GM19463 (cell line): ENCODE measurements around the gene TGFBR2.
A peak's percentile ranks its signal among the peaks of the same experiment; 100 is the strongest.

Source experiments
- ATAC-seq: cut with Tn5 transposase; IDR thresholded peaks from one replicate; pipeline ENCODE4 v1.9.1; 2021; ENCODE audit warnings: mild to moderate bottlenecking, moderate library complexity; ENCODE audit not compliant: unreplicated experiment

Gene TGFBR2

DNA sequence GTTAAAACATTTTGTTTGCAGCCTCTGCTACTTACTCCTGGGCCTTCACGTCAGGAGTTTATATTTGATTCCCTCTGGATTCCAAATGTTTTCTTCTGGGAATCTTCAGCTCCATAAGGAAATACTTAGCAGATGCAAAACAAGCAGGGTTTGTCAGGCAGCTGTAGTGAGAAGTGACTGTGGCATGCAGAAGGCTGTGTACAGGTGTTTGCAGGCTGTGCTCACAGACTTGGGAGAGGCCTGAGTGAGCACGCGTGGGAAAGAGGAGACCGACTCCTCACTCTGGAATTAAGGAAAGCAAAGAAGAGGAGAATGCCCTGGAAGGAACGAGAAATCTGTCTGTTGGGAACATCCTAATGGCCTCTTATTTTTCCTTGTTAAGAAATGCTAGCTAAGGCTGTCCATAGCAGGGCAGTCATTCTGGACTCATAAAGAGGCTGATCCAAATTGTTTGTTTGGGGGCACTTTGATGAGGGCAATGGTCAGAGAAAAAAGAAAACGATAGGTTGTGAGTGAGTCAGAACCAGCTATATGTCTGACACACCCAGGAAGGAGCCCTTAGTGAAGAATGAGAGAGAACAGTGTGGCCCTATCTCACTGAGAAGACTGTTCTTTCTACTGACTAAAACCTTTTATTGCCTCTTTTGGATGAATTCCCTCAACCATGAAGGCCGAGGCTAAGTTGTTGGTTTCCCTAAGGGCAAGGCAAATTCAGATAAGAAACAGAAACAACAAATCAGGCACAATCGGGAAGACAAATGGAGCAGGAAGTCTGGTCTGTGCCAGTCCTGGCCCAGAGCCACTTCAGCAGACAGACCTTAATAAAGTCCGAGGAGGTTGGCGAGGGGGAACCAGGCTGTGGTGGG lies 82.6 kb downstream of the TGFBR2 start:
- no peak for ATAC-seq

DNA sequence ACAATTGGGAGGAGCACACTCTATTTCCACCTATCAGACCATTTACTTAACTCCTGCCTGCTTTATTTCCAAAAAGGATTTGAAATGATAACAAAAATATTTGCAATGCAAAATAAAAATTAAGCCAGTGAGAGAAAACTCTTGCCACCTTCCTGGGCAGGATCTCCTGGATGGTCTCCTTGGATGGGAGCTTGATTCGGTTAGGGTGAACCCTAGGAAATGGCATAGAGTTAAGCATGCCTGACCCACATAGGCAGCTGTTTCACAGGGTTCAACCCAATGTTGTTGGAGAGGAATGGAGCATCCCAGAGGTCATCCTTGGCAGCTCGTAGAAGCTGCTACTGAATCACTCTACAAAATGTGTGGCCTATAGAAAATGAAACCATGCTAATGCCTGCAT lies 83.8 kb downstream of the TGFBR2 start:
- no peak for ATAC-seq

DNA sequence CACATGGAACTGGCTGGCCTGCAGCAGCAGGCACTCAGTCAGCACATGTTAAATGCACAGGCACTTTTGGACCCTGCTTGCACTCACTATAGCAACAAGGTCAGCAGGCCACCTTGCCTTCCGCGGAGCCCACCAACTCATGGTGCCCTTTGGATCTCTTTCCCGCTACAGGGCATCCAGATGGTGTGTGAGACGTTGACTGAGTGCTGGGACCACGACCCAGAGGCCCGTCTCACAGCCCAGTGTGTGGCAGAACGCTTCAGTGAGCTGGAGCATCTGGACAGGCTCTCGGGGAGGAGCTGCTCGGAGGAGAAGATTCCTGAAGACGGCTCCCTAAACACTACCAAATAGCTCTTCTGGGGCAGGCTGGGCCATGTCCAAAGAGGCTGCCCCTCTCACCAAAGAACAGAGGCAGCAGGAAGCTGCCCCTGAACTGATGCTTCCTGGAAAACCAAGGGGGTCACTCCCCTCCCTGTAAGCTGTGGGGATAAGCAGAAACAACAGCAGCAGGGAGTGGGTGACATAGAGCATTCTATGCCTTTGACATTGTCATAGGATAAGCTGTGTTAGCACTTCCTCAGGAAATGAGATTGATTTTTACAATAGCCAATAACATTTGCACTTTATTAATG lies 85.0 kb downstream of the TGFBR2 start:
- no peak for ATAC-seq

DNA sequence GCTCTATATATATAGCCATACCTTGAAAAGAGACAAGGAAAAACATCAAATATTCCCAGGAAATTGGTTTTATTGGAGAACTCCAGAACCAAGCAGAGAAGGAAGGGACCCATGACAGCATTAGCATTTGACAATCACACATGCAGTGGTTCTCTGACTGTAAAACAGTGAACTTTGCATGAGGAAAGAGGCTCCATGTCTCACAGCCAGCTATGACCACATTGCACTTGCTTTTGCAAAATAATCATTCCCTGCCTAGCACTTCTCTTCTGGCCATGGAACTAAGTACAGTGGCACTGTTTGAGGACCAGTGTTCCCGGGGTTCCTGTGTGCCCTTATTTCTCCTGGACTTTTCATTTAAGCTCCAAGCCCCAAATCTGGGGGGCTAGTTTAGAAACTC lies 85.5 kb downstream of the TGFBR2 start:
- no peak for ATAC-seq

DNA sequence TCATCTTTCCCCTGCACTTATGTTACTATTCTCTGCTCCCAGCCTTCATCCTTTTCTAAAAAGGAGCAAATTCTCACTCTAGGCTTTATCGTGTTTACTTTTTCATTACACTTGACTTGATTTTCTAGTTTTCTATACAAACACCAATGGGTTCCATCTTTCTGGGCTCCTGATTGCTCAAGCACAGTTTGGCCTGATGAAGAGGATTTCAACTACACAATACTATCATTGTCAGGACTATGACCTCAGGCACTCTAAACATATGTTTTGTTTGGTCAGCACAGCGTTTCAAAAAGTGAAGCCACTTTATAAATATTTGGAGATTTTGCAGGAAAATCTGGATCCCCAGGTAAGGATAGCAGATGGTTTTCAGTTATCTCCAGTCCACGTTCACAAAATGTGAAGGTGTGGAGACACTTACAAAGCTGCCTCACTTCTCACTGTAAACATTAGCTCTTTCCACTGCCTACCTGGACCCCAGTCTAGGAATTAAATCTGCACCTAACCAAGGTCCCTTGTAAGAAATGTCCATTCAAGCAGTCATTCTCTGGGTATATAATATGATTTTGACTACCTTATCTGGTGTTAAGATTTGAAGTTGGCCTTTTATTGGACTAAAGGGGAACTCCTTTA lies 86.2 kb downstream of the TGFBR2 start:
- no peak for ATAC-seq

DNA sequence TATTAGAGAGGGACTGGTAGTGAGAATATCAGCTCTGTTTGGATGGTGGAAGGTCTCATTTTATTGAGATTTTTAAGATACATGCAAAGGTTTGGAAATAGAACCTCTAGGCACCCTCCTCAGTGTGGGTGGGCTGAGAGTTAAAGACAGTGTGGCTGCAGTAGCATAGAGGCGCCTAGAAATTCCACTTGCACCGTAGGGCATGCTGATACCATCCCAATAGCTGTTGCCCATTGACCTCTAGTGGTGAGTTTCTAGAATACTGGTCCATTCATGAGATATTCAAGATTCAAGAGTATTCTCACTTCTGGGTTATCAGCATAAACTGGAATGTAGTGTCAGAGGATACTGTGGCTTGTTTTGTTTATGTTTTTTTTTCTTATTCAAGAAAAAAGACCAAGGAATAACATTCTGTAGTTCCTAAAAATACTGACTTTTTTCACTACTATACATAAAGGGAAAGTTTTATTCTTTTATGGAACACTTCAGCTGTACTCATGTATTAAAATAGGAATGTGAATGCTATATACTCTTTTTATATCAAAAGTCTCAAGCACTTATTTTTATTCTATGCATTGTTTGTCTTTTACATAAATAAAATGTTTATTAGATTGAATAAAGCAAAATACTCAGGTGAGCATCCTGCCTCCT lies 87.2 kb downstream of the TGFBR2 start:
- ATAC-seq: peak; percentile 90

DNA sequence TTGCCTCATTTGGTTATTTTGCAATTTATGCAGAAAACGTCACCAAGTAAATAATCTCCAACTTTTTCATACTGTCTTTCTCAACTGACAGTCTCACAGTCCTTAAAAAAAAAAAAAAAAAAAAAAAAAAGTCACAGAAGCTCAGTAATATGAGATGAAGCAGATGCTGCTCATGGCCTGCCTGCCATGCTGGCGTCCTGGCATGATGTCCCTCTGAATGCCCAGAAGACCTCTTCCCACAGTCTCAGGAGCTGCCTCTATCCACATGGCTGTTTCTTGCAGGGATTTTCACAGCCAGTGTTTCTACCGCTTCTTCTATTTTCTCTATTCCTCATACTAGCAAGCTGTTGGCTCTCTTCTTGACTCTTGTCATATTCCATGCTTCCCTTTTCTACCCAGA lies 87.7 kb downstream of the TGFBR2 start:
- ATAC-seq: no peak

DNA sequence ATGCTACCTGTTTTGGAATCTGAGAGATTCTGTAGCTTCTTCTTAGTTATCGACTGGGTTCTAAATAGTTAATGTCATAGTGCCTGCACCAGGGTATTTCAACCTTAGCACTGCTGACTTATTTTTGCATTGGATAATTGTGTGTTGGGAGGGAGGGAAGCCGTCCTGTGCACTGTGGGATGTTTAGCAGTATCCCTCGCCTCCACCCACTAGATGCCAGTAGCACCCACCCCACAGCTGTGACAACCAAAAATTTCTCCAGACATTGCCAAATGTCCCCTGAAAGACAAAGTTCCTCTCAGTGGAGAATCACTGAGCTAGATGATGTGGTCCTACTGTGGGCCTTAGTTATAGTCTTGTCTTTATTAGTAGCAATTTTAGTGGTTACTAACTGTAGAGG lies 88.3 kb downstream of the TGFBR2 start:
- no peak for ATAC-seq

DNA sequence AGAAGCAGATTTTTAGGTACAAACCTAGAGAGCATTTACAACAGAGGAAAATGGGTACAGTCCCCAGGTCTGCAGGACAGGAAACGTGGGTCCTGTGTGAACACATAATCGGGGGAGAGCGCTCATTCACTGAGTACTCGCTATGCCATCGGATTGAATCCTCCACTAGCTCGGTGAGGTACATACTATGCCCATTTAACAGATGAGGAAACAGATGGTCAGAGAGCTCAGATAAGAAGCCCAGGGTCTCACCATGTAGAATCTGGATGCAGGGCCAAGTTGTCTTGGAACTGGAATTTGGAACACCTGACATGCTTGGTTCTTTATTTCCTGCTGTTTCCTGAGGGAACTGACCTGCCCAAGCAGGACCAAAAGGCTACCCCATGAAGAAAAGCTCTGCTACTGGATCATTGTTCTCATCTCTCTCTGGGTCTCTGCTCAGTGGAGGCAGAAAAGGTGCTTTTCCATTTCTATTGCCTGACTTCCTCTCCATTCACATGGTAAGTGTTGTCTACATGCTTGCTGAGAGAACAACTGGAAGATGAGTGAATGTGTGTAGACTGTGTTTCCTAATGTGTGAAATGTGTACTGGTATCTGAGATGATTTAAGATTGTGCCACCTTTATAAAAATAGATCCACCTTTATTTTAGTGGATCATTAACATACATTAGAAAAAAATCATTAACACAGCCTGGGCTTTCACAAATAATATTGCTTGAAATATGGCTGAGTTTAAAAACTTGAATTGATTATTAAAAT lies 89.1 kb downstream of the TGFBR2 start:
- no peak for ATAC-seq

DNA sequence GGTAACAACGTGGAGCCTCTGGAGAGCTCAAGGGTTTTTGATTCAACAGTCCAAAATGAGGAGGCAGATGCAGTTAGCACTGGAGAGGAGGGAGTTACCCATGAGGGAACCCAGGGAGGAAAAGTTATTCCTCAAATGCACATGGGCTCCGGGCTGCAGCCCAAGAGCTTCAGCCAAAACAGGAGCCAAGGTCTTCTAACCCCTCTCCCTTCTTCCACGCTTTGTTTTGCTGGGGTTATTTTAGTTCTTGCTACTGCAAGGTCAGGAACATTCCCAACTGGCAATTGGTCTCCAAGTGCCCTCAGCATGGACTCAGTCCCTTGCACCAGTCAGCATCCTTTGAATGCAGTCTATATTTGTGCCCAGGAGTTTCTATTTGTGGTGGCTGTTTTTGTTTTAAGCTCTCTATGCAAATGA lies 90.0 kb downstream of the TGFBR2 start:
- ATAC-seq: no peak

DNA sequence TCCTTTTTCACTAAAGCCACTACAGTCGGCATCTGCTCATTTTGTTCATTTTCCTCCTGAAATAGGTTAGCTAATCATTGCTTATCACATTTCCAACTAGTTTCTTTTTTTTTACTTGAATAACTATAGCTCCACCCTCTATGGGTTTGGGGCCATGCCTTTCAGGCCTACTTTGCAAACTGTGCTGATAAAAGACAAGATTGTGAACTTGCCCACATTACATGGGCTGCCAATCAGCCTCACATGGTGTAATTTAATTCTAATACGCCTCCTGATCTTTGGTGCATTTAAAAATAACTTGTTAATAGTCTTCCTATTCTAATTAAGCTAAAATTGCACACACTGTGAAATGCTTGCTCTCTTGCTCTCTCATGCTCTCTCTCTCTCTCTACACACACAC lies 90.5 kb downstream of the TGFBR2 start:
- no peak for ATAC-seq

DNA sequence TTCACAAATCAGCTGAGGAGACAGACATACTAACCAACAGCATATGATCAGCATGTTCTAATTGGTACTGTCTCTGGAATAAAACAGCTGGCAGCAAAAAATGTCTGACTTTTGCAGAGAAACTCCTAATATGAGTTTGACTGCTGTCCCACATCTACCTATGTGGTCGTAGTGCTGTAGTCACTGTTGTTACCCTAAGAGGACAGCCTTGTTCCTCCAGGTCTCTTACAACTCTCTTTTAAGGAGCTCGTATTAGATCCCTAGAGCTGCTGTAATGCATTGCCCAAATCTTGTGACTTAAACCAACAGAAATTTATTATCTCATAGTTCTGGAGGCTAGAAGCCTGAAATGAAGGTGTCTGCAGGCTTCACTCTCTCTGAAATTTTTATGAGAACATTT lies 92.1 kb downstream of the TGFBR2 start:
- no peak for ATAC-seq

DNA sequence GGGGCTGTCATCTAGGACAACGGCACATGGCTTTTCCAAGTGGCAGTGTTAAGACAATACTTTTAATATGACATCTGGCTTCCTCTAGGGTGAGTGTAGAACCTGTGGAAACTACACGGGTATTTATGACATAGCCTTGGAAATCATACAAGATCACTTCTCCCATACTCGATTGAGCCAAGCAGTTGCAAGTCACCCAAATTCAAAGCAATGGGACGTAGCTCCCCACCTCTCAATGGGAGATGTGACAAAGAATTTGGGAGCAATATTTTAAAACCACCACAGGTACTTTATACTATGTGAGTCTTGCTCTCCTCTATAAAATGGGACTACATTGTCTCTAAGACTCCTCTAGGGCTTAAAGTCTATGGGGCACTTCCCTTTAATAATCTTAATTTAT lies 93.5 kb downstream of the TGFBR2 start:
- no peak for ATAC-seq

DNA sequence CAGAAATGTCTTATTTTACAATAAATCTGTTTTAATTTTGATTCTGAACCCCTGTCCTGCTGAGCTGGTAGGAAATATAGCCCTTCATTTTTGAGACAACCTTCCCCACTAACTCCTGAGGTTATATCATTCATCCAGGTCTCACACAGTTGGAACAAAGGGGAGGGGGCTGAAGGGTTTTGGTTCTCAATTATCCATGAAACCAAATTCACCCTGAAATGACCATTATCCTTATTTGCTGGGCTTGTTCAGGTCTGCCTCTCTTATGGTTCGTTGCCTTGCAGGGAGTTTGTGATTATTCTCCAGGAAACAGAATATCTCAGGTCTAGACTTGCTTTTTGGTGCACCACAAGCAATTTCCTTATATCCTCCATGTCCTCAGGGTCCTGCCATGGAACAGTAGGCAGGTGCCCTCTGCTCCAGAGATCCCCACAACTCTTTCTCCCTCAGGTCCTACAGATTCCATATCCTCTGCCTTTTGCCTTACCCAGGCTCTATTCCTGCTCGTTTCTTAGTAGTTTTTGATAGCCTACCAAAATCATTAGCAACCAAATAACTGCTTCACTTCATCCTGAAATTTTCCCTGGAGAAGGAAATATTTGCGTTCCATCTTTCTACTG lies 94.4 kb downstream of the TGFBR2 start:
- ATAC-seq: no peak

DNA sequence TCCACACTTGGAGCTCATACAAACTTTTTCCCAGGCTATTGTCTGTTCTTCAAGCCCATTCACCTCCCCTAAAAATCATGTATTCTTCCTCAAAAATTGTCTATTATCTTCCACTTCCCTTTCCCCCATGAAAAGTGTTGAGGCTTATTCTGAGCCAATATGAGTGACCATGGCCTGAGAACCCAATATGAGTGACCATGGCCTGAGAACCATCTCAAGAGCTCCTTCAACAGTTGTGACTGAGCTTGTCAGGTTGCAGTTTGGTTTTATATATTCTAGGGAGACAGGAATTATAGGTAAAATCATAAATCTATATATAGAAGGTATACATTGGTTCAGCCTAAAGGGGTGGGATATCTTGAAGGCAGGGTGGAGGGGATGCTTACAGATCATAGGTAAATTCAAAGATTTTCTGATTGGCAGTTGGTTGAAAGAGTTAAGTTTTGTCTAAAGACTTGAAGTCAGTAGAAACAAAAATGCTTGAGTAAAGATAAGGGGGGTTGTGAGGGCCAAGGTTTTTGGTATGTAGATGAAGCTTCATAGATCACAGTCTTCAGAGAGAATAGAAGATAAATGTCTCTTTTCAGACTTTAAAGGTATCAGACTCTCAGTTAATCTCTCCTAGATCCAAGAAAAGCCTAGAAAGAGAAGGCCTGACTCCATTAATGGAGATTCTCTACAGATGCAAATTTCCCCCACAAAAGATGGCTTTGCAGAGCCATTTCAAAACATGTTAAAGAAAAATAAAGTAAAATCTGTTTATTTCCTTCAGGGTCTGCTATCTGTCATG lies 95.8 kb downstream of the TGFBR2 start:
- ATAC-seq: no peak

DNA sequence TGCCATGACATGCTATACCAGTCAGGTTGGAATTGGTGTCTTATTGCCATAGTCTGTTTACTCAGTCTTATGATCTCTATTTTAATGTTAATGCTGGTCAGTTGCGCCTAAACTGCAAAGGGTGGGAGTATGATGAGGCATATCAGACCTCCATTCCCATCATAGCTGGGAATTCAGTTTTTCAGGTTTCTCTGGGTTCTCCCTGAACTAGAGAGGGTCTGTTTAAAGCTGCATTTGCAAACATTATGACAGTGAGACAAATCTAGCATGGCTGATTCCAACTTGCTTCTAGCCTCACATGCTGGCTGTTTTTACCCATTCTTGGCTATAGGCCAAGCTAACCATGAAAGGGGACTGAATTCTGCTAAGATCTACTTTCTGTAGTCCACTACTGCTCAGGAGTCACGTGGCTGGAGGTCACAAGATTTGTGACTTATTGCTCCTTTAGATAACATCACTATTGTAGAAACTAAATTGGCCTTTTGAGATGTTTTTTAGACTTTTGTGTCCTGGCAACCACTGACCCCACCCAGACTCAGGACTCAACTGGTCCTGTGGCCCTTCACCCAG lies 96.5 kb downstream of the TGFBR2 start:
- no peak for ATAC-seq

DNA sequence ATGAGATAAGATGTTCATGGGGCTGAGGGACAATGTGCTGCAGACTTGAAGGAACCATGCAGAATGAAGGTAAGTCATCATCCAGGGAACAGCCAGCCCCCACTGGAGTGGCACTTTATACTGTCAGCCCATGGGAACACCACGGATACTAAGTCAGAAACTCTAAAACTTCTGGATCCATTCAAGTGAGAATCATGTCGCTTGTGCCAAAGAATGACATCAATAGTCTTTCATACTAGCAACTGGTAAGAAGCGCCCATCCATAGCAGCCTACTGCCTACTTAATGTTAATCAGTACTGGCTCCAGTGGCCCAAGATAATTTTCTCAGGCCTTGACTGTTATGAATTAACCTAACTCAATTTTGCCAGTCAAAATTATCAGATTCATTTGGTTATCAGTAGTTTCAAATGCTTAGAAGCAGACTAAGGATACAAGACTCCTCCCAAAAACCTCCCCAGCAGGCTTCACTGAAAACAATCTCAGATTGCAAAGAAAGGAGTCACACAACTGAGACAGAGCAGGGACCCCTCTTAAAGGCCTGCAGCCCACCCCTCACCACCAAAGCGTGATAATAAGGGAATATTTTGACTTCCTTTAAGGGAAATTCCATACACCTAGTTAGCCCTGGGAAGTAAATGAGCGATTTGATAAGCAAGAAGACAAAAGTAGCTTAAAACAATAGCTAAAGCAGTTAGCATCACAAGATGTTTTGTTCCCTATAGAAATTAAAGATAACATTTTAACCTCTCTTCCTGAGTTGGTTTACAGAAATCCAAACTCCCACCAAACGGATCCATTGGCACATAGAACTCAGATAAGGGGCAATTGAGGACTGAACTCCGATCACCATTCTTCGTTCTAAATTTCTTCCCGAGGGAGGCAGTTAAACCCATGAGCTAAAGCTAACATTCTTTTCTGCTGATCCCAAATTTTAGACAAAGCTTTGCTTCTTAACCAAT lies 98.8 kb downstream of the TGFBR2 start:
- ATAC-seq: no peak

DNA sequence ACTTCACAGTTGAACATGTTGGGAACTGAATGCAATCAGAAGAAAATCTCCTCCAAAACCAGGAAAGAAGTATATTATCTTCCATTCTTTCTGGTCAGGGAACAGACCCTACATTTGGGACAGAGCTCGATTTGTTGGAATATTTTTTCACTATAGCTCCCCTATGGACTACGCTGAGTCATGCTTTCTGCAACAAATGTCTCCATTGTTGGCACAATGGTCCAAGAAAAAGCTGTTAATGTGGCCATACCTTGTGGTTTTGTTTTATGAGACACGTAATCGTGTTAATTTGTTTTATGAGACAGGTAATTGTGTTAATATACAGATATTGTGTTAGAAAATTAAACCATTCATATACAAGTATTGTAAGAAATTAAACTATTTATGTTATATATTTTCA lies 101.4 kb downstream of the TGFBR2 start:
- ATAC-seq: no peak
